Ovary (tissue), 3 donors: ENCODE data around the gene MT1H.

Source experiments
- EP300 ChIP-seq: sonication (generic); formaldehyde crosslinking; IDR thresholded peaks from one replicate; pipeline ENCODE4 v1.6.1; 2017; ENCODE audit warnings: antibody characterized with exemption
- TF ChIP-seq, protein P1 (sequence below), 3 donors: fragments of 450-650 bp in 2 of 3; fragments of 200-600 bp in 1 of 3; IDR thresholded peaks; one replicate each; pipeline versions ENCODE4 v1.5.1 to v1.8.0; 2016 to 2022; ENCODE audit warnings: antibody characterized with exemption in 3 of 3, mild to moderate bottlenecking in 1 of 3
- donor health status: DM: no; HTN: no; CAD: no.

DNA sequence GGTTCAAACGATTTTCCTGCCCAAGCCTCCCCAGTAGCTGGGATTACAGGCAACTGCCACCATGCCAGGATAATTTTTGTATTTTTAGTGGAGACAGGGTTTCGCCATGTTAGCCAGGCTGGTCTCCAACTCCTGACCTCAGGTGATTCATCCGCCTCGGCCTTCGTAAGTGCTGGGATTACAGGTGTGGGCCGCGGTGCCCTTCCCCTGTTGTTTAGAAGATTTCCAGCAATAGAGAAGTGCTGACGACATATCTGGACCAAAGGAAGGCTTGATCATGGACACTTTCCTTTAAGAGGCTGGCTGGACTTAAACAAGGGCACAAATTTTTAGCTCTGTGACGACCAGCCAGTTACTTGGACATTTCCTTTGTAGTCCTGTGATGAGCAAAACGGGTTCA lies 38.4 kb upstream of the MT1H start:
- TF ChIP-seq, protein P1, sequence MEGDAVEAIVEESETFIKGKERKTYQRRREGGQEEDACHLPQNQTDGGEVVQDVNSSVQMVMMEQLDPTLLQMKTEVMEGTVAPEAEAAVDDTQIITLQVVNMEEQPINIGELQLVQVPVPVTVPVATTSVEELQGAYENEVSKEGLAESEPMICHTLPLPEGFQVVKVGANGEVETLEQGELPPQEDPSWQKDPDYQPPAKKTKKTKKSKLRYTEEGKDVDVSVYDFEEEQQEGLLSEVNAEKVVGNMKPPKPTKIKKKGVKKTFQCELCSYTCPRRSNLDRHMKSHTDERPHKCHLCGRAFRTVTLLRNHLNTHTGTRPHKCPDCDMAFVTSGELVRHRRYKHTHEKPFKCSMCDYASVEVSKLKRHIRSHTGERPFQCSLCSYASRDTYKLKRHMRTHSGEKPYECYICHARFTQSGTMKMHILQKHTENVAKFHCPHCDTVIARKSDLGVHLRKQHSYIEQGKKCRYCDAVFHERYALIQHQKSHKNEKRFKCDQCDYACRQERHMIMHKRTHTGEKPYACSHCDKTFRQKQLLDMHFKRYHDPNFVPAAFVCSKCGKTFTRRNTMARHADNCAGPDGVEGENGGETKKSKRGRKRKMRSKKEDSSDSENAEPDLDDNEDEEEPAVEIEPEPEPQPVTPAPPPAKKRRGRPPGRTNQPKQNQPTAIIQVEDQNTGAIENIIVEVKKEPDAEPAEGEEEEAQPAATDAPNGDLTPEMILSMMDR (IDR thresholded peaks at IDR 0.05) = no peak
- no peak for TF ChIP-seq EP300
